HG02973 (cell line): ENCODE measurements around the gene OPN1MW.
"Not testable (repeated sequence)": the region's sequence is repeated elsewhere in the genome, so short reads cannot be mapped to it uniquely, and the experiment has no call there.

Source experiments
- ATAC-seq: cut with Tn5 transposase; IDR thresholded peaks from one replicate; pipeline ENCODE4 v1.9.1; 2021; ENCODE audit warnings: moderate library complexity; ENCODE audit not compliant: unreplicated experiment

OPN1MW gene

GRCh38 chrX:154182296-154182695 lies at the start of gene OPN1MW:
Gene OPN1MW (plus strand): TSS chrX:154182596. CDS start chrX:154182678, 82 bp downstream.
- ATAC-seq: not testable (repeated sequence)

- ATAC-seq: no peak
These were observed 46.8 kb upstream of the OPN1MW start for GRCh38 chrX:154135458-154136229.

GRCh38 chrX:154136627-154137161 lies 45.7 kb upstream of the OPN1MW start:
- ATAC-seq: no peak

GRCh38 chrX:154138857-154139256 lies 43.5 kb upstream of the OPN1MW start:
- no peak for ATAC-seq

- ATAC-seq: no peak
These were observed 42.2 kb upstream of the OPN1MW start for GRCh38 chrX:154140206-154140605.

GRCh38 chrX:154140742-154141141 lies 41.7 kb upstream of the OPN1MW start:
- ATAC-seq: no peak

GRCh38 chrX:154142386-154142785 lies 40.0 kb upstream of the OPN1MW start:
- no peak for ATAC-seq

- no peak for ATAC-seq
These were observed 39.2 kb upstream of the OPN1MW start for GRCh38 chrX:154142950-154143745.

- not testable (repeated sequence) for ATAC-seq
These were observed 38.4 kb upstream of the OPN1MW start, which contains the start of gene OPN1LW for GRCh38 chrX:154144010-154144409. Gene OPN1LW (plus strand): TSS chrX:154144243. CDS start chrX:154144284, 41 bp downstream.

GRCh38 chrX:154151030-154151429 lies 31.4 kb upstream of the OPN1MW start:
- not testable (repeated sequence) for ATAC-seq

GRCh38 chrX:154156221-154156620 lies 26.2 kb upstream of the OPN1MW start:
- not testable (repeated sequence) for ATAC-seq

- not testable (repeated sequence) for ATAC-seq
These were observed 25.2 kb upstream of the OPN1MW start for GRCh38 chrX:154157207-154157606.

- ATAC-seq: not testable (repeated sequence)
These were observed 23.1 kb upstream of the OPN1MW start for GRCh38 chrX:154159345-154159744.

- not testable (repeated sequence) for ATAC-seq
These were observed 17.5 kb upstream of the OPN1MW start for GRCh38 chrX:154164902-154165301.

- not testable (repeated sequence) for ATAC-seq
These were observed 14.0 kb upstream of the OPN1MW start for GRCh38 chrX:154168384-154168783.

- ATAC-seq: peak; percentile 67
These were observed 9.9 kb upstream of the OPN1MW start for GRCh38 chrX:154172535-154172943.

- not testable (repeated sequence) for ATAC-seq
These were observed 8.0 kb upstream of the OPN1MW start for GRCh38 chrX:154174356-154174755.

GRCh38 chrX:154183794-154184193 lies 1.4 kb downstream of the OPN1MW start:
- ATAC-seq: not testable (repeated sequence)

- not testable (repeated sequence) for ATAC-seq
These were observed 10.4 kb downstream of the OPN1MW start for GRCh38 chrX:154192846-154193245.

GRCh38 chrX:154194316-154194715 lies 11.9 kb downstream of the OPN1MW start:
- not testable (repeated sequence) for ATAC-seq

- ATAC-seq: not testable (repeated sequence)
These were observed 14.1 kb downstream of the OPN1MW start for GRCh38 chrX:154196466-154196865.
